HG03575 (cell line): Measurements from ENCODE around the gene SLC25A18.
"Not testable (repeated sequence)": the region's sequence is repeated elsewhere in the genome, so short reads cannot be mapped to it uniquely, and the experiment has no call there.

Experiments used
- ATAC-seq: cut with Tn5 transposase; IDR thresholded peaks from one replicate; pipeline ENCODE4 v1.9.1; 2021; ENCODE audit not compliant: unreplicated experiment, insufficient number of reproducible peaks, low FRiP score; ENCODE audit errors: extremely low read depth

SLC25A18 gene

GRCh38 chr22:17562906-17563870 is at the start of gene SLC25A18:
Gene SLC25A18, plus strand, starts transcription at chr22:17563498. Its CDS starts 16,447 bp downstream, at chr22:17579945.
- no peak for ATAC-seq

- no peak for ATAC-seq
Measured at GRCh38 chr22:17513612-17514011, 49.7 kb upstream of the SLC25A18 start.

GRCh38 chr22:17514084-17514483 is 49.2 kb upstream of the SLC25A18 start:
- no peak for ATAC-seq

- ATAC-seq: no peak
Measured at GRCh38 chr22:17518406-17518805, 44.9 kb upstream of the SLC25A18 start.

- not testable (repeated sequence) for ATAC-seq
Measured at GRCh38 chr22:17521971-17522370, 41.3 kb upstream of the SLC25A18 start.

GRCh38 chr22:17523925-17524324 is 39.4 kb upstream of the SLC25A18 start:
- ATAC-seq: no peak

GRCh38 chr22:17536269-17536668 is 27.0 kb upstream of the SLC25A18 start:
- ATAC-seq: no peak

GRCh38 chr22:17537155-17537554 is 26.1 kb upstream of the SLC25A18 start:
- no peak for ATAC-seq

- no peak for ATAC-seq
Measured at GRCh38 chr22:17540481-17540880, 22.8 kb upstream of the SLC25A18 start.

GRCh38 chr22:17541476-17541875 is 21.8 kb upstream of the SLC25A18 start:
- no peak for ATAC-seq

- ATAC-seq: no peak
Measured at GRCh38 chr22:17542452-17542851, 20.8 kb upstream of the SLC25A18 start.

- no peak for ATAC-seq
Measured at GRCh38 chr22:17548010-17548755, 15.1 kb upstream of the SLC25A18 start.

- no peak for ATAC-seq
Measured at GRCh38 chr22:17548756-17549035, 14.6 kb upstream of the SLC25A18 start.

GRCh38 chr22:17549183-17549582 is 14.1 kb upstream of the SLC25A18 start:
- no peak for ATAC-seq

- ATAC-seq: no peak
Measured at GRCh38 chr22:17549655-17550054, 13.6 kb upstream of the SLC25A18 start.

GRCh38 chr22:17552737-17553136 is 10.6 kb upstream of the SLC25A18 start:
- no peak for ATAC-seq

GRCh38 chr22:17554814-17555213 is 8.5 kb upstream of the SLC25A18 start:
- ATAC-seq: no peak

- no peak for ATAC-seq
Measured at GRCh38 chr22:17559188-17559587, 4.1 kb upstream of the SLC25A18 start.

- ATAC-seq: no peak
Measured at GRCh38 chr22:17563936-17564391, 666 bp downstream of the SLC25A18 start.
